Loucy (cell line): ENCODE measurements around the gene GCAT.

ENCODE experiments used
- EZH2phosphoT487 ChIP-seq: fragments of 200-600 bp; IDR thresholded peaks from 2 replicates; pipeline ENCODE4 v1.6.1; 2018; ENCODE audit warnings: antibody characterized with exemption, mild to moderate bottlenecking, moderate library complexity, borderline replicate concordance
- TF ChIP-seq, protein P1 (sequence below): fragments of 200-600 bp; sonication (generic); conservative IDR thresholded peaks from 2 replicates; pipeline ENCODE4 v1.5.1; 2014; ENCODE audit warnings: mild to moderate bottlenecking, antibody characterized with exemption, low read length

DNA sequence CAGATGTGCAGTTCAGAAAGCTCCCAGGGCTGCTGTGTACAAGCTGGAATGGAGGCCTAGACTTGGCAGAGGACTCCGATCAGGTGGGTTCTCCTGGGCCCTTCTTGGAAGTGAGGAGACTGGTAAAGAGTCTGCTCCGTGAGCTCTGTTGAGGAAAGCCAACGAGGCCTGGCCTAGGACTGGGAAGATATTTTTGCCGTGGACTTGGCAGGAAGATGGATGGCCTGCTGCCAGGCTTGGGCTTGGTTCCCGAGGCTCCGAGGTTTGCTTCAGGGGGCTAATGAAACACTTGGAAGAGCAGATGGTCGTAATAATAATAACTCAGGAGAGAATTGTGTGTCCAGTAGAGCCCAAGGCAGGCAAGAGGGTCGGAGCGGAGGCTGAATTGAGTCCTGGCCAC is 19.3 kb downstream of the GCAT start:
- TF ChIP-seq, protein P1, sequence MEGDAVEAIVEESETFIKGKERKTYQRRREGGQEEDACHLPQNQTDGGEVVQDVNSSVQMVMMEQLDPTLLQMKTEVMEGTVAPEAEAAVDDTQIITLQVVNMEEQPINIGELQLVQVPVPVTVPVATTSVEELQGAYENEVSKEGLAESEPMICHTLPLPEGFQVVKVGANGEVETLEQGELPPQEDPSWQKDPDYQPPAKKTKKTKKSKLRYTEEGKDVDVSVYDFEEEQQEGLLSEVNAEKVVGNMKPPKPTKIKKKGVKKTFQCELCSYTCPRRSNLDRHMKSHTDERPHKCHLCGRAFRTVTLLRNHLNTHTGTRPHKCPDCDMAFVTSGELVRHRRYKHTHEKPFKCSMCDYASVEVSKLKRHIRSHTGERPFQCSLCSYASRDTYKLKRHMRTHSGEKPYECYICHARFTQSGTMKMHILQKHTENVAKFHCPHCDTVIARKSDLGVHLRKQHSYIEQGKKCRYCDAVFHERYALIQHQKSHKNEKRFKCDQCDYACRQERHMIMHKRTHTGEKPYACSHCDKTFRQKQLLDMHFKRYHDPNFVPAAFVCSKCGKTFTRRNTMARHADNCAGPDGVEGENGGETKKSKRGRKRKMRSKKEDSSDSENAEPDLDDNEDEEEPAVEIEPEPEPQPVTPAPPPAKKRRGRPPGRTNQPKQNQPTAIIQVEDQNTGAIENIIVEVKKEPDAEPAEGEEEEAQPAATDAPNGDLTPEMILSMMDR: no peak
- TF ChIP-seq EZH2phosphoT487: no peak
